ENCODE results near the gene LKAAEAR1. TPM values are rescaled to one million over a fixed set of nuclear protein-coding genes. Genes with fewer than 3 reads are reported as not detected.

The LKAAEAR1 gene
- total and polyA plus RNA-seq, 2 of the 13 experiments (the other 11 are each of a cell fraction or from before 2014, with no cell fraction given): not detected

GRCh38 chr20:64062596-64063388 lies 21.4 kb downstream of the LKAAEAR1 start, which contains the start of gene TCEA2 (continued):
- TF ChIP-seq, protein P1, sequence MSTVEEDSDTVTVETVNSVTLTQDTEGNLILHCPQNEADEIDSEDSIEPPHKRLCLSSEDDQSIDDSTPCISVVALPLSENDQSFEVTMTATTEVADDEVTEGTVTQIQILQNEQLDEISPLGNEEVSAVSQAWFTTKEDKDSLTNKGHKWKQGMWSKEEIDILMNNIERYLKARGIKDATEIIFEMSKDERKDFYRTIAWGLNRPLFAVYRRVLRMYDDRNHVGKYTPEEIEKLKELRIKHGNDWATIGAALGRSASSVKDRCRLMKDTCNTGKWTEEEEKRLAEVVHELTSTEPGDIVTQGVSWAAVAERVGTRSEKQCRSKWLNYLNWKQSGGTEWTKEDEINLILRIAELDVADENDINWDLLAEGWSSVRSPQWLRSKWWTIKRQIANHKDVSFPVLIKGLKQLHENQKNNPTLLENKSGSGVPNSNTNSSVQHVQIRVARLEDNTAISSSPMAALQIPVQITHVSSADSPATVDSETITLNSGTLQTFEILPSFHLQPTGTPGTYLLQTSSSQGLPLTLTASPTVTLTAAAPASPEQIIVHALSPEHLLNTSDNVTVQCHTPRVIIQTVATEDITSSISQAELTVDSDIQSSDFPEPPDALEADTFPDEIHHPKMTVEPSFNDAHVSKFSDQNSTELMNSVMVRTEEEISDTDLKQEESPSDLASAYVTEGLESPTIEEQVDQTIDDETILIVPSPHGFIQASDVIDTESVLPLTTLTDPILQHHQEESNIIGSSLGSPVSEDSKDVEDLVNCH (CRISPR knock-in tag; IDR thresholded peaks at IDR 0.05): no peak
- TF ChIP-seq ARNTL (CRISPR knock-in tag; IDR thresholded peaks at IDR 0.05) (peak; percentile 77), MTF1 (CRISPR knock-in tag; IDR thresholded peaks at IDR 0.05) (no peak), ZNF160 (CRISPR knock-in tag; IDR thresholded peaks at IDR 0.05) (no peak; the same call in none of the 2 replicates), NFE2L2 (IDR thresholded peaks at IDR 0.05; ENCODE audit: low read length) (no peak; the same call in 1 of the 2 replicates), PHF21A (CRISPR knock-in tag; IDR thresholded peaks at IDR 0.05) (peak; percentile 94), NFIB (CRISPR knock-in tag; IDR thresholded peaks at IDR 0.05; ENCODE audit: borderline replicate concordance) (no peak), NCOR1 (IDR thresholded peaks at IDR 0.05; ENCODE audit: borderline replicate concordance, low read length) (no peak; the same call in 1 of the 2 replicates), ATF7-NPFF (CRISPR knock-in tag; IDR thresholded peaks at IDR 0.05; ENCODE audit: low read depth) (peak; percentile 55; the same call in 1 of the 2 replicates), ZNF7 (CRISPR knock-in tag; IDR thresholded peaks at IDR 0.05) (peak; percentile 41; the same call in 1 of the 2 replicates), NAIF1 (CRISPR knock-in tag; IDR thresholded peaks at IDR 0.05; ENCODE audit: borderline replicate concordance) (peak; percentile 37; the same call in 1 of the 2 replicates), ZNF562 (CRISPR knock-in tag; IDR thresholded peaks at IDR 0.05; ENCODE audit: borderline replicate concordance) (no peak), ATRX (CRISPR knock-in tag; IDR thresholded peaks at IDR 0.05; ENCODE audit: borderline replicate concordance) (no peak), ZNF281 (CRISPR knock-in tag; IDR thresholded peaks at IDR 0.05; ENCODE audit: borderline replicate concordance) (peak; percentile 65; the same call in 1 of the 2 replicates), SIN3A (IDR thresholded peaks at IDR 0.05; ENCODE audit: borderline replicate concordance, low read depth, low read length) (peak; percentile 93), ZZZ3 (CRISPR knock-in tag; IDR thresholded peaks at IDR 0.05; ENCODE audit: borderline replicate concordance) (peak; percentile 82; the same call in 1 of the 2 replicates)
- TF ChIP-seq, protein P2, sequence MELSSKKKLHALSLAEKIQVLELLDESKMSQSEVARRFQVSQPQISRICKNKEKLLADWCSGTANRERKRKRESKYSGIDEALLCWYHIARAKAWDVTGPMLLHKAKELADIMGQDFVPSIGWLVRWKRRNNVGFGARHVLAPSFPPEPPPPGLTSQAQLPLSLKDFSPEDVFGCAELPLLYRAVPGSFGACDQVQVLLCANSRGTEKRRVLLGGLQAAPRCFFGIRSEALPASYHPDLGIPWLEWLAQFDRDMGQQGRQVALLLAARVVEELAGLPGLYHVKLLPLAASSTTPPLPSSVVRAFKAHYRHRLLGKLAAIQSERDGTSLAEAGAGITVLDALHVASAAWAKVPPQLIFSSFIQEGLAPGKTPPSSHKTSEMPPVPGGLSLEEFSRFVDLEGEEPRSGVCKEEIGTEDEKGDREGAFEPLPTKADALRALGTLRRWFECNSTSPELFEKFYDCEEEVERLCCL (CRISPR knock-in tag; IDR thresholded peaks at IDR 0.05; ENCODE audit: borderline replicate concordance): no peak
- TF ChIP-seq, protein P3, sequence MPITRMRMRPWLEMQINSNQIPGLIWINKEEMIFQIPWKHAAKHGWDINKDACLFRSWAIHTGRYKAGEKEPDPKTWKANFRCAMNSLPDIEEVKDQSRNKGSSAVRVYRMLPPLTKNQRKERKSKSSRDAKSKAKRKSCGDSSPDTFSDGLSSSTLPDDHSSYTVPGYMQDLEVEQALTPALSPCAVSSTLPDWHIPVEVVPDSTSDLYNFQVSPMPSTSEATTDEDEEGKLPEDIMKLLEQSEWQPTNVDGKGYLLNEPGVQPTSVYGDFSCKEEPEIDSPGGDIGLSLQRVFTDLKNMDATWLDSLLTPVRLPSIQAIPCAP (CRISPR knock-in tag; IDR thresholded peaks at IDR 0.05; ENCODE audit: low read depth): no peak
- TF ChIP-seq, protein P4, sequence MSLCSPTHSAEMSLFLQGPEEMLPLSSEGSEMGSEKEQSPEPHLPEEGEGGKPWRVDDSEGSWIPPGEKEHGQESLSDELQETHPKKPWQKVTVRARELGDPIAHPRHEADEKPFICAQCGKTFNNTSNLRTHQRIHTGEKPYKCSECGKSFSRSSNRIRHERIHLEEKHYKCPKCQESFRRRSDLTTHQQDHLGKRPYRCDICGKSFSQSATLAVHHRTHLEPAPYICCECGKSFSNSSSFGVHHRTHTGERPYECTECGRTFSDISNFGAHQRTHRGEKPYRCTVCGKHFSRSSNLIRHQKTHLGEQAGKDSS (CRISPR knock-in tag; IDR thresholded peaks at IDR 0.05; ENCODE audit: borderline replicate concordance, low read depth): no peak; the same call in 1 of the 2 replicates
- TF ChIP-seq, protein P5, sequence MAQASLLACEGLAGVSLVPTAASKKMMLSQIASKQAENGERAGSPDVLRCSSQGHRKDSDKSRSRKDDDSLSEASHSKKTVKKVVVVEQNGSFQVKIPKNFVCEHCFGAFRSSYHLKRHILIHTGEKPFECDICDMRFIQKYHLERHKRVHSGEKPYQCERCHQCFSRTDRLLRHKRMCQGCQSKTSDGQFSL (CRISPR knock-in tag; IDR thresholded peaks at IDR 0.05): 0 out of 2 replicates have a peak, but pooled peaks have one; percentile 56

Data from HepG2 (cell line).